GM18870 (cell line): Measurements from ENCODE around the gene IL3.

Source experiments
- ATAC-seq: cut with Tn5 transposase; IDR thresholded peaks from one replicate; pipeline ENCODE4 v1.9.1; 2021; ENCODE audit warnings: moderate library complexity; ENCODE audit not compliant: unreplicated experiment

Gene IL3

DNA sequence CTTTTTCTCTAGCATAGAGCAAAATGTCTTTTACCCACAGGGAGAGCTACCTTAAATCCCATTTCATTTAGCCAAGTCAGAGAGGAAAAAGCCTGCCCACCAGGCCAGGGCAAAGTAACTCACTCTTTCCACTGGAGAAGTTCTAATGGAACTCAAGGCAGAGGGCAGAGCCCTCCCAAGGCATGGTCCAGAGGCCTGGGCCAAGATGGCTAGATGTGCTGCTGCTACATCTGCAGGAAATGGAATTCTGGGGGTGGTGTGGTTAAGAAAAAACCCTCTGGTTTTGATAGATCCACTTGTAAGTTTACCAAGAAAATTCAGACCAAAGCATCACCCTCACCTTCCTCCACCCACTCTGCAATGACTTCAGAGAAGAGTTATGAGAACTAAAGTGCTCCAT, 50.5 kb downstream of the IL3 start:
- no peak for ATAC-seq

GRCh38 chr5:132112111-132112510, 51.7 kb downstream of the IL3 start:
- ATAC-seq, result no peak
